Hippocampal formation (tissue), 2 donors: ENCODE measurements around the gene SFT2D2.
A peak's percentile ranks its signal among the peaks of the same experiment; 100 is the strongest.

Source experiments
- DNase-seq, 2 donors: peaks; one replicate each; lab custom pipeline; 2025; lab: John Stamatoyannopoulos, UW

SFT2D2 gene

GRCh38 chr1:168223261-168223660, 2.5 kb upstream of the SFT2D2 start:
- DNase-seq, result no peak

GRCh38 chr1:168223681-168224540, 1.9 kb upstream of the SFT2D2 start:
- no peak for DNase-seq

- no peak for DNase-seq
These were observed 813 bp upstream of the SFT2D2 start for GRCh38 chr1:168224991-168225390.

GRCh38 chr1:168227620-168228019, 1.8 kb downstream of the SFT2D2 start:
- DNase-seq, result no peak

GRCh38 chr1:168229893-168230292, 4.1 kb downstream of the SFT2D2 start:
- DNase-seq, result no peak

GRCh38 chr1:168230709-168231108, 4.9 kb downstream of the SFT2D2 start:
- no peak for DNase-seq

- no peak for DNase-seq
These were observed 9.2 kb downstream of the SFT2D2 start for GRCh38 chr1:168234846-168235547.

GRCh38 chr1:168235548-168235885, 9.7 kb downstream of the SFT2D2 start:
- no peak for DNase-seq

GRCh38 chr1:168235937-168236336, 10.1 kb downstream of the SFT2D2 start:
- DNase-seq, result no peak

- peak in 1 of 2 donors; percentile 66 for DNase-seq
These were observed 11.2 kb downstream of the SFT2D2 start for GRCh38 chr1:168236836-168237611.

- no peak for DNase-seq
These were observed 17.4 kb downstream of the SFT2D2 start for GRCh38 chr1:168243198-168243597.

- DNase-seq, result no peak
These were observed 17.9 kb downstream of the SFT2D2 start for GRCh38 chr1:168243636-168244212.

GRCh38 chr1:168245042-168245441, 19.2 kb downstream of the SFT2D2 start:
- no peak for DNase-seq

GRCh38 chr1:168246506-168246905, 20.7 kb downstream of the SFT2D2 start:
- peak in 1 of 2 donors; percentile 57 for DNase-seq

GRCh38 chr1:168252204-168252733, 26.5 kb downstream of the SFT2D2 start:
- DNase-seq, result no peak

GRCh38 chr1:168256164-168256563, 30.4 kb downstream of the SFT2D2 start:
- DNase-seq, result no peak

- DNase-seq, result no peak
These were observed 31.6 kb downstream of the SFT2D2 start for GRCh38 chr1:168257397-168257796.

GRCh38 chr1:168259567-168259966, 33.8 kb downstream of the SFT2D2 start:
- DNase-seq, result no peak

GRCh38 chr1:168260393-168260792, 34.6 kb downstream of the SFT2D2 start:
- no peak for DNase-seq

GRCh38 chr1:168261390-168261789, 35.6 kb downstream of the SFT2D2 start:
- no peak for DNase-seq

- no peak for DNase-seq
These were observed 37.3 kb downstream of the SFT2D2 start for GRCh38 chr1:168263130-168263529.

- DNase-seq, result no peak
These were observed 38.5 kb downstream of the SFT2D2 start for GRCh38 chr1:168264296-168264695.
